ENCODE measurements around the gene CCDC171. TPM values are rescaled to one million over a fixed set of nuclear protein-coding genes. Genes with fewer than 3 reads are reported as not detected.

Gene CCDC171
- total and polyA plus RNA-seq, 2 experiments from 2014 or later = 0.73 to 2.9 TPM

DNA sequence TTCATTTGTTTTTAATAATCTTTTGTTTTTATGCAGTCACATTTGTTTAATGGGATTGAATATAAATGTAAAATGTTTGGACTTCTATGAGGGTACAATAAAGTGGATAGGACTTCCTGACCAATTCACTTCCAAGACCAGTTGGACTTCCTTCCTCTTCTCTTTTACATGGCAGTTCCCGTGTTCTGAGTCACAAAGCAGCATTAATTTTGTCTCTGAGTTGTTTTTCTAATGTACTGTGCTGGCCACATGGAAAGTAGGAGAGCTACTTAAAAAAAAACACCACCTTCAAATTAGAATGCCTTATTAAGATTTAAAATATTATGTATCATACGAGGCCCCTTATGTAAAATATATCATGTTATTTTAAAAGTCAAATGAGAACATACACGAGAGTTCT lies 87.3 kb downstream of the CCDC171 start:
- WGBS (ENCODE audit: low lambda C conversion rate, missing lambda C conversion rate) = 79% methylated on average over 3 of the region's 3 CpGs
- Histone ChIP-seq H3K4me2 (no peak overlapping the region), H3K79me2 (no peaks in the 10 kb centered on the region), H3K27me3 (no peaks in the 10 kb centered on the region), H2AFZ (no peak overlapping the region), H3K4me3 (no peak overlapping the region), H3K4me1 (ENCODE audit: insufficient read depth) (no peaks in the 10 kb centered on the region), H3K36me3 (replicated peaks; ENCODE audit: insufficient read depth, low read depth) (no peaks in the 10 kb centered on the region), H3K9me2 (replicated peaks; ENCODE audit: insufficient read depth) (no peaks in the 10 kb centered on the region), H3K9me3 (ENCODE audit: low read depth) (no peaks in the 10 kb centered on the region), H3K27ac (no peak overlapping the region), H4K20me1 (ENCODE audit: insufficient read depth, poor library complexity, severe bottlenecking) (no peaks in the 10 kb centered on the region)
- DNase-seq (ENCODE audit: low spot score) = no peak
- TF ChIP-seq EZH2phosphoT487 (IDR thresholded peaks at IDR 0.05; ENCODE audit: low read depth, severe bottlenecking, unreplicated experiment) = no peak
- TF ChIP-seq, protein P1, sequence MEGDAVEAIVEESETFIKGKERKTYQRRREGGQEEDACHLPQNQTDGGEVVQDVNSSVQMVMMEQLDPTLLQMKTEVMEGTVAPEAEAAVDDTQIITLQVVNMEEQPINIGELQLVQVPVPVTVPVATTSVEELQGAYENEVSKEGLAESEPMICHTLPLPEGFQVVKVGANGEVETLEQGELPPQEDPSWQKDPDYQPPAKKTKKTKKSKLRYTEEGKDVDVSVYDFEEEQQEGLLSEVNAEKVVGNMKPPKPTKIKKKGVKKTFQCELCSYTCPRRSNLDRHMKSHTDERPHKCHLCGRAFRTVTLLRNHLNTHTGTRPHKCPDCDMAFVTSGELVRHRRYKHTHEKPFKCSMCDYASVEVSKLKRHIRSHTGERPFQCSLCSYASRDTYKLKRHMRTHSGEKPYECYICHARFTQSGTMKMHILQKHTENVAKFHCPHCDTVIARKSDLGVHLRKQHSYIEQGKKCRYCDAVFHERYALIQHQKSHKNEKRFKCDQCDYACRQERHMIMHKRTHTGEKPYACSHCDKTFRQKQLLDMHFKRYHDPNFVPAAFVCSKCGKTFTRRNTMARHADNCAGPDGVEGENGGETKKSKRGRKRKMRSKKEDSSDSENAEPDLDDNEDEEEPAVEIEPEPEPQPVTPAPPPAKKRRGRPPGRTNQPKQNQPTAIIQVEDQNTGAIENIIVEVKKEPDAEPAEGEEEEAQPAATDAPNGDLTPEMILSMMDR (IDR thresholded peaks at IDR 0.05; ENCODE audit: poor library complexity) = no peak
- TF ChIP-seq EZH2 (IDR thresholded peaks at IDR 0.05; ENCODE audit: borderline replicate concordance) = no peak

DNA sequence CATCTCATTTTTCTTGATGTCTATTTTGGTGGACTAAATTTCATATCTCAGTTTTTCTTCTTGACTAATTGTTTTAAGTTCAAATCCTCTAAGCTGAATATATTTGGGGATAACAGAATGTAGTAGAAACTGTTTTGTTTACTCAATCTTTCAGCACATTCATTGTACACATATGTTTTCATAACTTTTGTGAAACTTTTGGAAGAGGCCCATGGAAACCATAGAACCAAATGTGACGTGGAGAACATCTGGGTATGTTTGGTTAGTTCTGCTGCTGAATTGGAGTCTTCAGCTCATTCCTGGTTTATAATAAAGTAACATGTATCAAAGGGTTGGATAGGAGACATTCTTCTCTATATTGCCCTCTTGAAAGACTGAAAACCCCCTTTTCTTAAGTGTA lies 88.4 kb downstream of the CCDC171 start:
- Histone ChIP-seq H3K9me3 (ENCODE audit: low read depth) (no peaks in the 10 kb centered on the region), H3K9me2 (replicated peaks; ENCODE audit: insufficient read depth) (no peaks in the 10 kb centered on the region), H3K4me1 (ENCODE audit: insufficient read depth) (no peaks in the 10 kb centered on the region), H3K27ac (no peak overlapping the region), H2AFZ (no peak overlapping the region), H4K20me1 (ENCODE audit: insufficient read depth, poor library complexity, severe bottlenecking) (no peaks in the 10 kb centered on the region), H3K79me2 (no peaks in the 10 kb centered on the region), H3K4me3 (no peak overlapping the region), H3K4me2 (no peak overlapping the region), H3K27me3 (no peaks in the 10 kb centered on the region), H3K36me3 (replicated peaks; ENCODE audit: insufficient read depth, low read depth) (no peaks in the 10 kb centered on the region)
- TF ChIP-seq EZH2phosphoT487 (IDR thresholded peaks at IDR 0.05; ENCODE audit: low read depth, severe bottlenecking, unreplicated experiment) (no peak), EZH2 (IDR thresholded peaks at IDR 0.05; ENCODE audit: borderline replicate concordance) (no peak)
- 76% methylated on average over 1 of the region's 1 CpG for WGBS (ENCODE audit: low lambda C conversion rate, missing lambda C conversion rate)
- no peak for DNase-seq (ENCODE audit: low spot score)

DNA sequence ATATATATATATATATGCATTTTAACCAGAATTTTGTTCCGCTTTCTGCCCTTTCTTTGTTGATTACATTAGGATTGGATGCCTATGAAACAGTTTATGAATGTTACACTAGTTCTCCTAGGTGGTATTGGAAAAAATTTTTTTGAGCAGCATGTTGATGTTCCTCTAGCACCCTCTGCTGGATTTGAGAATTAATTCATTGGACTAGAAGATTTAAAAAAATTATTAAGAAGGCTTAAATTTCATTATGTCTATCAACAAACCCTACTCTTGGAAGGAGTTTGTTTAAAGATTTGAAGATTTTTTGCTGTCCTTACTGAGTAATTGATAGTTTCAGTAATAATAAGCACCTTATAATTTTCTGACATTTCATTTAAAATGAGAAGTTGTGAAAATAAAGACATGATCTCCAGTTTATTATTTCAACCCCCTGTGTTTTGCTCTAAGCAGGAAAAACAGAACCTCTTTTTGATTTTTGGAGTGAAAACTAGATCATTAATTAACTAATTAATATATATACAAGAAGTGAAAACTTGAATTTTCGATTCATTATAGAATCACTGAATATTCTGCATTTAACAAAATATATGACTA lies 89.6 kb downstream of the CCDC171 start:
- no peaks in the 10 kb centered on the region for H3K27me3 ChIP-seq
- 95% methylated on average over 2 of the region's 2 CpGs for WGBS (ENCODE audit: low lambda C conversion rate, missing lambda C conversion rate)
- no peaks in the 10 kb centered on the region for H3K4me1 ChIP-seq (ENCODE audit: insufficient read depth)
- H3K27ac ChIP-seq = no peak overlapping the region
- H3K9me2 ChIP-seq (replicated peaks; ENCODE audit: insufficient read depth) = no peaks in the 10 kb centered on the region
- TF ChIP-seq, protein P1 (IDR thresholded peaks at IDR 0.05; ENCODE audit: poor library complexity) = peak; percentile 65
- TF ChIP-seq EZH2 (IDR thresholded peaks at IDR 0.05; ENCODE audit: borderline replicate concordance) = no peak
- H3K4me2 ChIP-seq = no peak overlapping the region
- no peaks in the 10 kb centered on the region for H4K20me1 ChIP-seq (ENCODE audit: insufficient read depth, poor library complexity, severe bottlenecking)
- no peaks in the 10 kb centered on the region for H3K79me2 ChIP-seq
- H2AFZ ChIP-seq = no peak overlapping the region
- no peaks in the 10 kb centered on the region for H3K9me3 ChIP-seq (ENCODE audit: low read depth)
- H3K4me3 ChIP-seq = no peak overlapping the region
- DNase-seq (ENCODE audit: low spot score) = peak; percentile 69
- no peaks in the 10 kb centered on the region for H3K36me3 ChIP-seq (replicated peaks; ENCODE audit: insufficient read depth, low read depth)

DNA sequence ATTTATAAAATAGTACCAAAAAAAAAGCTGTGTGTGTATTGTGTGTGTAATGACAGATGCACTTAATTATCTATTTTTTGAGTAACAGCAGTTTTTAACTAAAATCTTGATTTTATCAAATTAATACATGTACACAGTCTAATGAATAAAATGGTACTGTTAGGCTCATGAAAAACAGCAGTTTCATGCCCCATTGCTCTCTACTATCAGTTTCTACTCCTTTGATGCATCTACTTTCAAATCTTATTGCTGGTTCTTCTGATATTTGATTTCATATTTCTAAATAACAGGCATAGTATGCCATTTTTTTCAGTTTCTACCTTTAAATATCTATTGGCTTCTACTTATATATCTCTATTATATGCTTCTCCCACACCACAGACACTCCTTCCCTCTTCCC lies 117.4 kb downstream of the CCDC171 start:
- H4K20me1 ChIP-seq (ENCODE audit: insufficient read depth, poor library complexity, severe bottlenecking) = no peaks in the 10 kb centered on the region
- H3K36me3 ChIP-seq (replicated peaks; ENCODE audit: insufficient read depth, low read depth) = no peaks in the 10 kb centered on the region
- no peak overlapping the region for H3K4me3 ChIP-seq
- no peak for DNase-seq (ENCODE audit: low spot score)
- H3K27ac ChIP-seq = no peak overlapping the region
- no peaks in the 10 kb centered on the region for H3K4me1 ChIP-seq (ENCODE audit: insufficient read depth)
- H3K9me3 ChIP-seq (ENCODE audit: low read depth) = no peaks in the 10 kb centered on the region
- H3K4me2 ChIP-seq = no peak overlapping the region
- no peak overlapping the region for H2AFZ ChIP-seq
- TF ChIP-seq EZH2phosphoT487 (IDR thresholded peaks at IDR 0.05; ENCODE audit: low read depth, severe bottlenecking, unreplicated experiment) (no peak), EZH2 (IDR thresholded peaks at IDR 0.05; ENCODE audit: borderline replicate concordance) (no peak)
- TF ChIP-seq, protein P1 (IDR thresholded peaks at IDR 0.05; ENCODE audit: poor library complexity) = no peak
- H3K9me2 ChIP-seq (replicated peaks; ENCODE audit: insufficient read depth) = no peaks in the 10 kb centered on the region
- H3K79me2 ChIP-seq = no peaks in the 10 kb centered on the region
- no peaks in the 10 kb centered on the region for H3K27me3 ChIP-seq

Data from hepatocyte (in vitro differentiated cells).